Endodermal cell (in vitro differentiated cells): ENCODE measurements around the gene MICB. TPM values are rescaled to one million over a fixed set of nuclear protein-coding genes. Genes with fewer than 3 reads are reported as not detected.
"Not testable (repeated sequence)": the region's sequence is repeated elsewhere in the genome, so short reads cannot be mapped to it uniquely, and the experiment has no call there.

Experiments
- DNase-seq: peaks from one replicate; pipeline ENCODE4 v3.0.0-alpha.2; 2017
- H3K27ac ChIP-seq: 2 replicates; pipeline ENCODE4 v1.5.1; 2013; ENCODE audit warnings: mild to moderate bottlenecking, low read depth, low read length, moderate library complexity
- H3K27me3 ChIP-seq: 2 replicates; pipeline ENCODE4 v1.6.1; 2013; ENCODE audit warnings: mild to moderate bottlenecking, low read length, moderate library complexity; ENCODE audit not compliant: insufficient read depth, control insufficient read depth, poor library complexity, severe bottlenecking
- H3K36me3 ChIP-seq: 2 replicates; pipeline ENCODE4 v1.7.0; 2013; ENCODE audit warnings: mild to moderate bottlenecking, low read length, moderate library complexity; ENCODE audit not compliant: control insufficient read depth, insufficient read depth
- H3K4me1 ChIP-seq: one replicate; pipeline ENCODE4 v1.7.0; 2013; ENCODE audit warnings: low read length; ENCODE audit not compliant: control insufficient read depth, insufficient read depth
- H3K4me3 ChIP-seq: 2 replicates; pipeline ENCODE4 v1.5.1; 2013; ENCODE audit warnings: mild to moderate bottlenecking, low read length, moderate library complexity
- H3K9ac ChIP-seq: 2 replicates; pipeline ENCODE4 v1.6.1; 2013; ENCODE audit warnings: mild to moderate bottlenecking, low read length, moderate library complexity; ENCODE audit not compliant: poor library complexity, severe bottlenecking; ENCODE audit errors: extremely low read depth
- H3K9me3 ChIP-seq: 2 replicates; pipeline ENCODE4 v1.6.1; 2013; ENCODE audit warnings: mild to moderate bottlenecking, low read length, moderate library complexity; ENCODE audit not compliant: control insufficient read depth
- H3K27ac Mint-ChIP-seq: 2 replicates; pipeline ENCODE4 v1.8.0; 2020; ENCODE audit warnings: mixed read lengths
- H3K27me3 Mint-ChIP-seq: 2 replicates; pipeline ENCODE4 v1.8.0; 2021; ENCODE audit warnings: mild to moderate bottlenecking, mixed read lengths; ENCODE audit not compliant: insufficient read depth
- H3K36me3 Mint-ChIP-seq: 2 replicates; pipeline ENCODE4 v1.8.0; 2020; ENCODE audit warnings: low read depth, mixed read lengths
- H3K4me1 Mint-ChIP-seq: 2 replicates; pipeline ENCODE4 v1.8.0; 2020; ENCODE audit warnings: mixed read lengths
- H3K4me3 Mint-ChIP-seq: 2 replicates; pipeline ENCODE4 v1.8.0; 2020; ENCODE audit warnings: mild to moderate bottlenecking, moderate library complexity, mixed read lengths
- H3K9me3 Mint-ChIP-seq: 2 replicates; pipeline ENCODE4 v1.8.0; 2020; ENCODE audit warnings: mild to moderate bottlenecking, mixed read lengths
- CTCF ChIP-seq: fragments of 200-600 bp; sonication (generic); conservative IDR thresholded peaks from 2 replicates; pipeline ENCODE4 v1.5.0; 2021; ENCODE audit warnings: antibody characterized with exemption, mild to moderate bottlenecking
- WGBS, 2 experiments: methylation state at CpG; one replicate each; pipeline versions ENCODE4 v1.1.5 to v1.1.7; 2013; ENCODE audit warnings: missing lambda C conversion rate in 2 of 2, mixed read lengths in 1 of 2; ENCODE audit not compliant: insufficient coverage in 1 of 2, insufficient read length in 1 of 2; 5-methylcytosine and 5-hydroxymethylcytosine counted together
- total RNA-seq, 2 donors: library from RNA; stranded (reverse); fragmentation: NEBNext Ultra II Directional in 1 of 2; extraction: Animal tissue kit (Norgen Biotek cat#: 25700) in 1 of 2; gene quantifications; 2 replicates in 1 of 2; 3 replicates in 1 of 2; pipeline ENCODE4 v1.2.1, GENCODE V29; 2021

Gene MICB
- total RNA-seq, 2 donors from 2014 or later: 8.2 to 8.5 TPM

GRCh38 chr6:31453259-31453658, 44.7 kb upstream of the MICB start:
- H3K9me3 Mint-ChIP-seq: no peaks in the 10 kb centered on the region
- DNase-seq: no peak
- WGBS, 2 experiments: 90 to 95% methylated on average over 2 of the region's 2 CpGs
- H3K27ac Mint-ChIP-seq: no peak overlapping the region
- H3K36me3 Mint-ChIP-seq: no peaks in the 10 kb centered on the region
- no peaks in the 10 kb centered on the region for H3K4me1 Mint-ChIP-seq
- H3K4me1 ChIP-seq: no peaks in the 10 kb centered on the region
- H3K9ac ChIP-seq: no peak overlapping the region
- no peak for TF ChIP-seq CTCF
- H3K36me3 ChIP-seq: no peaks in the 10 kb centered on the region
- peaks cover 5% of the 10 kb centered on the region for H3K27me3 ChIP-seq
- H3K27ac ChIP-seq: no peak overlapping the region
- H3K4me3 Mint-ChIP-seq: no peak overlapping the region
- peaks cover 5% of the 10 kb centered on the region for H3K9me3 ChIP-seq
- H3K4me3 ChIP-seq: no peak overlapping the region
- peaks cover 25% of the 10 kb centered on the region for H3K27me3 Mint-ChIP-seq

DNA sequence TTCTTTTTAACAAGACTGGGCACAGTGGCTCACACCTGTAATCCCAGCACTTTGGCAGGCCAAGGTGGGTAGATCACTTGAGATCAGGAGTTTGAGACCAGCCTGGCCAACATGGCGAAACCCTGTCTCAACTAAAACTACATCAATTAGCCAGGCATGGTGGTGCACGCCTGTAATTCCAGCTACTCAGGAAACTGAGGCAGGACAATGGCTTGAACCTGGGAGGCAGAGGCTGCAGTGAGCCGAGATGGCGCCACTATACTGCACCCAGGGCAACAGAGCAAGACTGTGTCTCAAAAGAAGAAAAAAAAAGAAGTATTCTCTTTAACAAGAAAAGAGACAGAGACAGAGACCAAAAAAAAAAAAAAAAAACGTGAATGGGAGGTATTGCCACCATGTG, 38.1 kb upstream of the MICB start:
- H3K4me3 Mint-ChIP-seq, H3K9me3 ChIP-seq, H3K4me1 ChIP-seq, H3K9me3 Mint-ChIP-seq, H3K4me1 Mint-ChIP-seq, H3K36me3 Mint-ChIP-seq, H3K36me3 ChIP-seq, DNase-seq, H3K4me3 ChIP-seq, H3K27ac ChIP-seq, H3K9ac ChIP-seq, H3K27ac Mint-ChIP-seq: not testable (repeated sequence)
- peaks cover 22% of the 10 kb centered on the region for H3K27me3 ChIP-seq
- 88 to 90% methylated on average over 3 to 5 of the region's 5 CpGs for WGBS, 2 experiments
- H3K27me3 Mint-ChIP-seq: peaks cover 36% of the 10 kb centered on the region

DNA sequence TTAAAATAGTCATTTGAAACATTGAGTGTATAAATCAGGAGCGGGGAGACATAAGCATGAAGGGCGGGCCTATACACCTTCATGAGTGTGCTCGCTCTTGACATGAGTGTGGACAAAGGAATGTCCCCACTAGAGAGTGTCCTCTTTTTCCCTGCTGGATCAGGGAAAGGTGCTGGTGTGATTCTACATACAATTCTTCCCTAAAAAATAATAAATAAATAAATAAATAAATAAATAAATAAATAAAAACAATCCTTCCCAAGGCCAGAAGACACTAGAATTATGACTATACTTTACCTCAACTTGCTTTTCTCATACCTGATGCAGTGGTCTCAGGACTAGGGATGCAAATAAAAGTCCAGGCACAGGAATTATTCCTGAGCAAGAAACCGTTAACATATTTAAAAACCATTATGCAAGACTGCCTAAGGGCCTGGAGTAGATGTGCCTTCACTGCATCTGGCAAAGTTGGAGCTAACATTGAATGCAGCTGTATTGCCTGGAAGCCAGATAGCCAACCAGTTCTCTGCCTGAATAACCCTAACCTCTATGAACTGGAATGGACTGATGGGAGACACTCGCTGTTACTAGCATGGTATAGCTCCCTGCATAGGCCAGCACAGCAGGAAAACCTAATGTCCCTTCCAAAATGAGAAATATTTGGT, 37.5 kb upstream of the MICB start:
- Histone ChIP-seq H3K27me3 (peaks cover 25% of the 10 kb centered on the region), H3K4me1 (no peaks in the 10 kb centered on the region), H3K36me3 (no peaks in the 10 kb centered on the region), H3K9ac (no peak overlapping the region), H3K4me3 (no peak overlapping the region), H3K9me3 (no peaks in the 10 kb centered on the region), H3K27ac (no peak overlapping the region)
- no peak for DNase-seq
- 94 to 100% methylated on average over 2 to 5 of the region's 5 CpGs for WGBS, 2 experiments
- peaks cover 36% of the 10 kb centered on the region for H3K27me3 Mint-ChIP-seq
- H3K36me3 Mint-ChIP-seq: no peaks in the 10 kb centered on the region
- no peak overlapping the region for H3K4me3 Mint-ChIP-seq
- peaks cover 3% of the 10 kb centered on the region for H3K4me1 Mint-ChIP-seq
- TF ChIP-seq CTCF: no peak
- no peaks in the 10 kb centered on the region for H3K9me3 Mint-ChIP-seq
- H3K27ac Mint-ChIP-seq: no peak overlapping the region
